Psoas muscle (tissue), 8 donors: Measurements from ENCODE around the gene LAMA5. TPM values are rescaled to one million over a fixed set of nuclear protein-coding genes. Genes with fewer than 3 reads are reported as not detected.

Experiments used
- ATAC-seq, 4 donors: fragments of 200-7000 bp; cut with Tn5 transposase; one replicate each; pipeline ENCODE4 v1.9.1; 2020; ENCODE audit warnings: moderate library complexity in 3 of 4, mild to moderate bottlenecking in 2 of 4
- DNase-seq, 2 donors: peaks; one replicate each; pipeline ENCODE4 v3.0.0-alpha.2; 2020
- H3K27ac ChIP-seq: fragments of 200-600 bp; one replicate; pipeline ENCODE4 v1.8.0; 2022
- H3K27me3 ChIP-seq, 3 donors: fragments of 200-600 bp in 1 of 3; one replicate each; pipeline versions ENCODE4 v1.6.1 to v1.8.0; 2013 to 2022; ENCODE audit warnings: low read length in 2 of 3, mild to moderate bottlenecking in 2 of 3, moderate library complexity in 1 of 3; ENCODE audit not compliant: insufficient read depth in 3 of 3
- H3K36me3 ChIP-seq, 2 donors: fragments of 200-600 bp in 1 of 2; one replicate each; pipeline versions ENCODE4 v1.6.1 to v1.8.0; 2013 to 2022; ENCODE audit warnings: low read depth in 1 of 2, mild to moderate bottlenecking in 1 of 2, moderate library complexity in 1 of 2; ENCODE audit not compliant: insufficient read depth in 1 of 2
- H3K4me1 ChIP-seq: fragments of 200-600 bp; one replicate; pipeline ENCODE4 v1.8.0; 2022
- H3K4me3 ChIP-seq: fragments of 200-600 bp; one replicate; pipeline ENCODE4 v1.8.0; 2022; ENCODE audit warnings: mild to moderate bottlenecking
- H3K9me3 ChIP-seq: fragments of 200-600 bp; one replicate; pipeline ENCODE4 v1.8.0; 2022
- CTCF ChIP-seq: fragments of 200-600 bp; IDR thresholded peaks from one replicate; pipeline ENCODE4 v1.8.0; 2022; ENCODE audit warnings: antibody characterized with exemption
- WGBS, 3 donors: extraction: QIAGEN DNeasy Blood & Tissue Kit; methylation state at CpG; one replicate each; pipeline versions ENCODE4 v1.1.6 to v1.1.7; 2013; 5-methylcytosine and 5-hydroxymethylcytosine counted together
- intact Hi-C, 2 donors: fragments of 100-400 bp; cut with DNase I; formaldehyde crosslinking; loops; one replicate each; pipeline versions ENCODE4 v1.11.0 to v1.14.2; 2022
- polyA plus RNA-seq, 3 donors: library from polyadenylated mRNA; stranded (reverse); fragments of 200-250 nt; gene quantifications; one replicate each; pipeline ENCODE4 v1.2.3, GENCODE V29; 2013
- total RNA-seq, 4 donors: library from RNA; stranded (reverse); fragmentation: NEBNext Ultra II Directional in 2 of 4; extraction: Animal tissue kit (Norgen Biotek cat#: 25700) in 2 of 4; gene quantifications; one replicate each; pipeline versions ENCODE4 v1.2.1 to v1.2.4, GENCODE V29; 2021 to 2023
- donor health status: healthy with polysubstance abuse.
- donor health status: DM: no; HTN: no; CAD: no; lungs with moderate emphysema.
- donor health status: Bipolar disorder and iron deficiency.
- donor health status: healthy.
- donor health status: DM: yes; HTN: yes; CAD: no.
- donor health status: DM: no; HTN: no; CAD: no.
- donor health status: DM: no; HTN: no; CAD: no.
- donor health status: DM: yes; HTN: yes; CAD: no.

Gene LAMA5
- total and polyA plus RNA-seq, 7 donors: 14.4 to 74.6 (median 34.2) TPM

DNA sequence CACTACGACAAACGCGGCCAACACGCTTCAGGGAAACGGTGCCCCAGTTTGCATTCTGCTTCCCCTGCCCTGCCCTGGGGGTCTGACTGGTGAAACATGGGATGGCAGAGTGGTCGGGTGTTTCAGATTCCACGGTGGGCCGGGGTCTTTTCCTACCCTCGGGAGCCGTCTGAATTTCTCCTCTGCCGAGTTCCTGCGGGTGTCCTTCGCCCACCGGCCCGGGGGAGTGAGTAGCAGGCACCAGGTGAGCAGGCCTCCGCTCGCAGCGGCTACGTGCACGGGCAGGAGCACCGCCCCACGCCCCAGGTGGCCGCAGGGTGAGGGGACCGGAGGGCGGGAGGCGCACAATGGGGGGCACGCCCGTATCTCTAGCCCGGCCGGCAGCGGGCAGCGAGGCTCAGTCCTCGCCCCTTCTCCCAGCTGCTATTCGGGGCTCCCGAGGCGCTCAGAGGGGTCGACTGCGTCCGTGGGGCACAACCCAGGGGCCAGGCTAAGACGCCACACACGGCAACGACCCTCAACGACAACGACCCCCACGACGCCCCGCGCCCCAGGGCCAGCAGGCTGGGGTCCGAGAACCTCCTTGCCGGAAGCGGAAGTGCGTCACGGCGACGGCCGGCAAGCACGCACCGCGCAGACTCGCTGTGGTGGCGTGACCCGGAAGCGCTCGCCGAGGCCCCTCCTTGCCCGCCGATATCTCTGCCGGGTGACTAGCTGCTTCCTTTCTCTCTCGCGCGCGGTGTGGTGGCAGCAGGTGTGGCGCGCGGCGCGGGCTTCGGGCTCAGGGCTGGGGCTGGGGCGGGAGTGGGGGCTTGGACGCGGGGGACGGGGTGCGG is 19.5 kb upstream of the LAMA5 start, which contains the start of gene RPS21:
Gene RPS21 (plus strand): TSS at position 721 of the 836 bp plus-strand sequence. CDS start 236 bp downstream, outside the sequence.
- peak within 1 kb of the TSS; percentile 88 for H3K4me3 ChIP-seq
- no peak for TF ChIP-seq CTCF
- peaks cover 26% of the 10 kb centered on the region for H3K4me1 ChIP-seq
- DNase-seq: peak; percentile 94 to 98
- H3K27ac ChIP-seq: peak within 1 kb of the TSS; percentile 96
- intact Hi-C loops: loop anchor here (1.0 to 10.0 kb wide), 3 partner anchors 84 to 418 kb away; partner anchors contain the start of genes MTG2 (in 2 of the 2), ADRM1 (in 1 of the 2) and OGFR (in 1 of the 2)
- no peaks in the 10 kb centered on the region for H3K9me3 ChIP-seq
- 0 to 1% (median 1%) methylated on average over 56 to 83 of the region's 83 CpGs for WGBS, 3 donors
- no peaks in the 10 kb centered on the region for H3K27me3 ChIP-seq
- H3K36me3 ChIP-seq: peaks cover 0 to 47% of the 10 kb centered on the region in 2 donors
- peak; percentile 92 to 94 (median 94) for ATAC-seq

DNA sequence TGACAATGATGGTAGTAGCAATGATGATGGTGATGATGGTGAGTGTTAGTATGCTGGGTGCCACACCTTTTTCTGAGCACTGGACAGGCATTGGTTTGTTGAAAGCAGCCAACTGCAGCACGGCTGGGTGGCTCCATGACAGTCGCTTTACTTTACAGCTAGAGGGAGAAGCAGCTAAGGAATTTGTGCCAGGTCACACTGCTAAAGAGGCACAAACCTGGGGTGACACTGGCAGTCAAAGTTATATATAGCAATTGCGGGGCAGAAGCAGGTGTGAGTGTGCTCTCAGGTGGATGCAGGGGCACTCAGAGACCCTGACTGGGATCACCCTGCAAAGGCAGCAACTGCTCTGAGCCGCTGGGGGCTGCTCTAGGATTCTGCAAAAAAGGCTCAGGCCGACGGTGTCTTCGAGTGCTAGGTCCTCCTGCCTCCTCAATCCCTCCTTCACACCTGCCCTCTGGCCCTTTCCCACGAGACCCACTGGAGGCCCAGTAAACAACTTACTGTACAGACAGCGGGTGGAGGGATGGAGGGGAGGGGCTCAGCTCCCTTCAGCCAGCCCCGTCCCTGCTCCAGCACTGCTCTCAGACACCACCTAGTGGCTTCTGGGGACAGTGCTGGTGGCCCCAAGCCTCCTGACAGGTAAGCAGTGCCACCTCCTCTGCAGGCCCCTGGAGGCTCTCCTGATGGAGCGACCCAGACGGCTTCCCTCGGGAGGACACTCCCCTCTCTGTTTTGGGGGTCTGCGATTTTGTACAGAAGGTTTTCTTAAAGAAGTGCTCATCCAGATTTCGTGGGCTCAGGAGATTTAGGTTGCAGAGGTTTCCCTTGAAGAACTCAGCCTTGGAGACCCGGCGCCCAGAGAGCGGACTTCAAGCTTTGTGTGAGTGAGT is 15.4 kb upstream of the LAMA5 start:
- intact Hi-C loops: loop anchor here (1.0 to 10.0 kb wide), 4 partner anchors 81 to 422 kb away; partner anchors contain the start of genes MTG2 (in 2 of the 2) and OGFR (in 1 of the 2)
- peaks cover 23% of the 10 kb centered on the region for H3K4me1 ChIP-seq
- peaks cover 0 to 8% of the 10 kb centered on the region in 2 donors for H3K36me3 ChIP-seq
- DNase-seq (peak; percentile 76 to 88), ATAC-seq (peak; percentile 66 to 75 (median 72))
- no peaks in the 10 kb centered on the region for H3K9me3 ChIP-seq
- H3K27me3 ChIP-seq: no peaks in the 10 kb centered on the region
- peak overlapping the region; percentile 55 for H3K27ac ChIP-seq
- peak; percentile 94 for TF ChIP-seq CTCF
- no peak overlapping the region for H3K4me3 ChIP-seq
- 32 to 42% (median 34%) methylated on average over 13 to 18 of the region's 18 CpGs for WGBS, 3 donors

GRCh38 chr20:62381842-62382241 is 14.7 kb upstream of the LAMA5 start:
- 85 to 94% (median 94%) methylated on average over 6 of the region's 6 CpGs for WGBS, 3 donors
- no peaks in the 10 kb centered on the region for H3K9me3 ChIP-seq
- ATAC-seq (no peak), DNase-seq (no peak)
- no peak for TF ChIP-seq CTCF
- no peaks in the 10 kb centered on the region for H3K27me3 ChIP-seq
- no peak overlapping the region for H3K4me3 ChIP-seq
- intact Hi-C loops: loop anchor here (1.0 to 10.0 kb wide), 4 partner anchors 81 to 423 kb away; partner anchors contain the start of genes MTG2 (in 2 of the 2) and OGFR (in 1 of the 2)
- no peak overlapping the region for H3K27ac ChIP-seq
- H3K36me3 ChIP-seq: peaks cover 0 to 8% of the 10 kb centered on the region in 2 donors
- H3K4me1 ChIP-seq: peaks cover 25% of the 10 kb centered on the region

GRCh38 chr20:62381202-62381797 is 14.2 kb upstream of the LAMA5 start:
- peak in 1 of 4 donors; percentile 5 for ATAC-seq

More at GRCh38 chr20:62381202-62381797, 14.2 kb upstream of the LAMA5 start:
- DNase-seq: peak in 1 of 2 donors; percentile 45
- intact Hi-C loops: loop anchor here (10.0 kb wide), 2 partner anchors 196 to 424 kb away; partner anchors contain the start of genes MTG2 (in 2 of the 2) and OGFR (in 1 of the 2)
- Histone ChIP-seq H3K4me3 (peak overlapping the region; percentile 22), H3K4me1 (peaks cover 30% of the 10 kb centered on the region), H3K36me3 (peaks cover 0 to 8% of the 10 kb centered on the region in 2 donors), H3K9me3 (no peaks in the 10 kb centered on the region), H3K27me3 (no peaks in the 10 kb centered on the region), H3K27ac (peak overlapping the region; percentile 60)
- 49 to 55% (median 55%) methylated on average over 16 of the region's 16 CpGs for WGBS, 3 donors
- TF ChIP-seq CTCF: no peak
